ENCODE results near the gene UGT8.

- TF ChIP-seq CTCF (IDR thresholded peaks at IDR 0.05) (no peak), POLR2A (IDR thresholded peaks at IDR 0.05; ENCODE audit: low read depth) (no peak), POLR2AphosphoS5 (IDR thresholded peaks at IDR 0.05) (no peak)
Measured at GRCh38 chr4:114613560-114613959, 15.0 kb downstream of the UGT8 start.

Measured in esophagus muscularis mucosa (tissue), 3 donors.